Activated CD8-positive, alpha-beta T cell treated with anti-CD3 and anti-CD28 coated beads, Interleukin-2, amount 10 ng/mL, durations not matched to agents 7 days and 5 days (primary cell): Measurements from ENCODE around the gene USF2. TPM values are rescaled to one million over a fixed set of nuclear protein-coding genes. Genes with fewer than 3 reads are reported as not detected.
"Not testable (repeated sequence)": the region's sequence is repeated elsewhere in the genome, so short reads cannot be mapped to it uniquely, and the experiment has no call there.

Experiments
- ATAC-seq: fragments of 150-1000 bp; cut with Tn5 transposase; one replicate; pipeline ENCODE4 v1.10.0; 2021; ENCODE audit warnings: moderate library complexity
- CTCF ChIA-PET: fragments of 350-600 bp; sonication (Branson Sonifier 250); formaldehyde crosslinking; loops from one replicate; lab custom pipeline; 2021; ENCODE audit warnings: antibody characterized with exemption; lab: Charles Lee
- POLR2A ChIA-PET: fragments of 350-600 bp; sonication (Branson Sonifier 250); formaldehyde crosslinking; loops from one replicate; lab custom pipeline; 2021; ENCODE audit warnings: antibody characterized with exemption; lab: Charles Lee
- DNase-seq: peaks from one replicate; pipeline ENCODE4 v3.0.0-alpha.2; 2020
- H3K27ac Mint-ChIP-seq: one replicate; pipeline ENCODE4 v1.8.0; 2021; ENCODE audit warnings: mild to moderate bottlenecking, mixed read lengths
- H3K27me3 Mint-ChIP-seq: one replicate; pipeline ENCODE4 v1.8.0; 2021; ENCODE audit warnings: low read depth, mixed read lengths
- H3K36me3 Mint-ChIP-seq: one replicate; pipeline ENCODE4 v1.8.0; 2021; ENCODE audit warnings: low read depth, mixed read lengths
- H3K4me1 Mint-ChIP-seq: one replicate; pipeline ENCODE4 v1.8.0; 2021; ENCODE audit warnings: low read depth, mixed read lengths
- H3K4me3 Mint-ChIP-seq: one replicate; pipeline ENCODE4 v1.8.0; 2021; ENCODE audit warnings: mild to moderate bottlenecking, mixed read lengths
- H3K9me3 Mint-ChIP-seq: one replicate; pipeline ENCODE4 v1.8.0; 2022; ENCODE audit warnings: mixed read lengths; ENCODE audit not compliant: insufficient read depth
- total RNA-seq, 2 experiments: library from RNA; stranded (reverse); gene quantifications; one replicate each; pipeline ENCODE4 v1.2.3, GENCODE V29; 2021

Gene USF2
- total RNA-seq, result 100 to 1,000 TPM; 125 to 138 TPM

- peak within 1 kb of the TSS; percentile 94 for H3K27ac Mint-ChIP-seq
- peaks cover 31% of the 10 kb centered on the region for H3K4me1 Mint-ChIP-seq
- no peaks in the 10 kb centered on the region for H3K9me3 Mint-ChIP-seq
- peaks cover 51% of the 10 kb centered on the region for H3K36me3 Mint-ChIP-seq
- ATAC-seq, result peak; percentile 29
- no peaks in the 10 kb centered on the region for H3K27me3 Mint-ChIP-seq
- peak; percentile 77 for DNase-seq
- ChIA-PET CTCF (interaction anchor here (0.6 to 1.7 kb wide), 5 partner anchors 28 to 197 kb away, joined by 3 read pairs; no protein-coding TSS in a partner anchor), POLR2A (interaction anchor here (0.6 to 1.9 kb wide), 4 partner anchors 27 to 127 kb away, joined by 3 to 8 read pairs (median 3); partner anchors contain the start of gene FXYD5)
- H3K4me3 Mint-ChIP-seq, result peak within 1 kb of the TSS; percentile 94
Observed at GRCh38 chr19:35268536-35269437, at the start of gene USF2. TSS of gene USF2 (plus strand) at chr19:35268962. CDS start at chr19:35269102, 140 bp downstream.

- peaks cover 16% of the 10 kb centered on the region for H3K9me3 Mint-ChIP-seq
- H3K4me3 Mint-ChIP-seq, result no peak overlapping the region
- peaks cover 33% of the 10 kb centered on the region for H3K4me1 Mint-ChIP-seq
- no peak for ATAC-seq
- CTCF ChIA-PET, result interaction anchor here (1.0 to 6.6 kb wide), 2 partner anchors 77 to 83 kb away, joined by 3 to 64 read pairs; partner anchors contain the start of gene FXYD7
- no peaks in the 10 kb centered on the region for H3K36me3 Mint-ChIP-seq
- H3K27me3 Mint-ChIP-seq, result no peaks in the 10 kb centered on the region
- H3K27ac Mint-ChIP-seq, result no peak overlapping the region
- POLR2A ChIA-PET, result no interaction called here
- no peak for DNase-seq
Observed at GRCh38 chr19:35219008-35219407, 49.8 kb upstream of the USF2 start.

- DNase-seq, result no peak
- Mint-ChIP-seq H3K4me1 (peaks cover 19% of the 10 kb centered on the region), H3K27ac (no peak overlapping the region), H3K9me3 (peaks cover 16% of the 10 kb centered on the region), H3K27me3 (no peaks in the 10 kb centered on the region), H3K36me3 (no peaks in the 10 kb centered on the region), H3K4me3 (no peak overlapping the region)
- POLR2A ChIA-PET, result interaction anchor here (0.5 kb wide), 1 partner anchor 9 kb away, joined by 3 read pairs; no protein-coding TSS in a partner anchor
- ATAC-seq, result no peak
- CTCF ChIA-PET, result interaction anchor here (1.3 to 6.6 kb wide), 3 partner anchors 9 to 154 kb away, joined by 4 to 64 read pairs (median 4); partner anchors contain the start of gene FXYD7
Observed at GRCh38 chr19:35220315-35220921, 48.3 kb upstream of the USF2 start.

GRCh38 chr19:35220973-35221590 is 47.7 kb upstream of the USF2 start:
- Mint-ChIP-seq H3K9me3 (peaks cover 16% of the 10 kb centered on the region), H3K4me1 (peaks cover 12% of the 10 kb centered on the region)
- H3K4me3 Mint-ChIP-seq, DNase-seq, H3K36me3 Mint-ChIP-seq, ATAC-seq, H3K27me3 Mint-ChIP-seq, H3K27ac Mint-ChIP-seq: not testable (repeated sequence)
- ChIA-PET POLR2A (interaction anchor here (0.5 kb wide), 1 partner anchor 10 kb away, joined by 3 read pairs; no protein-coding TSS in a partner anchor), CTCF (interaction anchor here (1.3 to 6.6 kb wide), 3 partner anchors 9 to 154 kb away, joined by 4 to 64 read pairs (median 4); partner anchors contain the start of gene FXYD7)

GRCh38 chr19:35222373-35223015 is 46.3 kb upstream of the USF2 start:
- Mint-ChIP-seq H3K27ac (no peak overlapping the region), H3K36me3 (no peaks in the 10 kb centered on the region), H3K27me3 (no peaks in the 10 kb centered on the region), H3K4me1 (peaks cover 3% of the 10 kb centered on the region), H3K9me3 (peaks cover 13% of the 10 kb centered on the region), H3K4me3 (no peak overlapping the region)
- ATAC-seq (no peak), DNase-seq (no peak)
- CTCF ChIA-PET, result interaction anchor here (0.7 to 1.3 kb wide), 2 partner anchors 11 to 68 kb away, joined by 3 to 4 read pairs; partner anchors contain the start of gene FXYD5
- POLR2A ChIA-PET, result no interaction called here

GRCh38 chr19:35223084-35223790 is 45.5 kb upstream of the USF2 start:
- peaks cover 13% of the 10 kb centered on the region for H3K9me3 Mint-ChIP-seq
- H3K4me3 Mint-ChIP-seq, result no peak overlapping the region
- no peaks in the 10 kb centered on the region for H3K36me3 Mint-ChIP-seq
- no peak overlapping the region for H3K27ac Mint-ChIP-seq
- no peak for ATAC-seq
- ChIA-PET POLR2A (no interaction called here), CTCF (interaction anchor here (0.7 to 1.3 kb wide), 2 partner anchors 12 to 69 kb away, joined by 3 to 4 read pairs; partner anchors contain the start of gene FXYD5)
- peaks cover 3% of the 10 kb centered on the region for H3K4me1 Mint-ChIP-seq
- H3K27me3 Mint-ChIP-seq, result no peaks in the 10 kb centered on the region
- DNase-seq, result no peak

GRCh38 chr19:35223862-35224505 is 44.8 kb upstream of the USF2 start:
- Mint-ChIP-seq H3K4me3 (no peak overlapping the region), H3K9me3 (peaks cover 11% of the 10 kb centered on the region), H3K27ac (no peak overlapping the region), H3K27me3 (no peaks in the 10 kb centered on the region), H3K4me1 (peaks cover 3% of the 10 kb centered on the region), H3K36me3 (no peaks in the 10 kb centered on the region)
- CTCF ChIA-PET, result interaction anchor here (1.3 kb wide), 1 partner anchor 12 kb away, joined by 3 read pairs; no protein-coding TSS in a partner anchor
- ATAC-seq, result no peak
- no peak for DNase-seq
- POLR2A ChIA-PET, result no interaction called here

- no peak overlapping the region for H3K27ac Mint-ChIP-seq
- CTCF ChIA-PET, result interaction anchor here (0.5 kb wide), 1 partner anchor 57 kb away, joined by 3 read pairs; no protein-coding TSS in a partner anchor
- no peaks in the 10 kb centered on the region for H3K36me3 Mint-ChIP-seq
- no peaks in the 10 kb centered on the region for H3K27me3 Mint-ChIP-seq
- POLR2A ChIA-PET, result interaction anchor here (0.5 kb wide), 1 partner anchor 61 kb away, joined by 3 read pairs; no protein-coding TSS in a partner anchor
- no peak overlapping the region for H3K4me3 Mint-ChIP-seq
- DNase-seq (no peak), ATAC-seq (no peak)
- peaks cover 5% of the 10 kb centered on the region for H3K9me3 Mint-ChIP-seq
- peaks cover 3% of the 10 kb centered on the region for H3K4me1 Mint-ChIP-seq
Observed at GRCh38 chr19:35224681-35225571, 43.8 kb upstream of the USF2 start.

GRCh38 chr19:35225951-35226350 is 42.8 kb upstream of the USF2 start:
- no peak for ATAC-seq
- DNase-seq, result no peak
- H3K27me3 Mint-ChIP-seq, result no peaks in the 10 kb centered on the region
- H3K36me3 Mint-ChIP-seq, result no peaks in the 10 kb centered on the region
- peaks cover 5% of the 10 kb centered on the region for H3K9me3 Mint-ChIP-seq
- peaks cover 3% of the 10 kb centered on the region for H3K4me1 Mint-ChIP-seq
- ChIA-PET CTCF (interaction anchor here (0.8 kb wide), 1 partner anchor 14 kb away, joined by 3 read pairs; no protein-coding TSS in a partner anchor), POLR2A (no interaction called here)
- H3K4me3 Mint-ChIP-seq, result no peak overlapping the region
- H3K27ac Mint-ChIP-seq, result no peak overlapping the region
